ENCODE data around the gene ATG7.
"Not testable (repeated sequence)": the region's sequence is repeated elsewhere in the genome, so short reads cannot be mapped to it uniquely, and the experiment has no call there.

The ATG7 gene

DNA sequence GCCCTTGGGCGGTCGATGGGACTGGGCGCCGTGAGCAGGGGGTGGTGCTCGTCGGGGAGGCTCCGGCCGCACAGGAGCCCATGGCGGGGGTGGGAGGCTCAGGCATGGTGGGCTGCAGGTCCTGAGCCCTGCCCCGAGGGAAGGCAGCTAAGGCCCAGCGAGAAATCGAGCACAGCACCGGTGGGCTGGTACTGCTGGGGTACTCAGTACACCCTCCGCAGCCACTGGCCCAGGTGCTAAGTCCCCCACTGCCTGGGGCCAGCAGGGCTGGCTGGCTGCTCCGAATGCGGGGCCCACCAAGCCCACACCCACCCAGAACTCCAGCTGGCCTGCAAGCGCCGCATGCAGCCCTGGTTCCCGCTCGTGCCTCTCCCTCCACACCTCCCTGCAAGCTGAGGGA is 239.4 kb downstream of the ATG7 start:
- DNase-seq: not testable (repeated sequence)

- DNase-seq: not testable (repeated sequence)
These were observed 241.1 kb downstream of the ATG7 start for GRCh38 chr3:11513125-11513816.

DNA sequence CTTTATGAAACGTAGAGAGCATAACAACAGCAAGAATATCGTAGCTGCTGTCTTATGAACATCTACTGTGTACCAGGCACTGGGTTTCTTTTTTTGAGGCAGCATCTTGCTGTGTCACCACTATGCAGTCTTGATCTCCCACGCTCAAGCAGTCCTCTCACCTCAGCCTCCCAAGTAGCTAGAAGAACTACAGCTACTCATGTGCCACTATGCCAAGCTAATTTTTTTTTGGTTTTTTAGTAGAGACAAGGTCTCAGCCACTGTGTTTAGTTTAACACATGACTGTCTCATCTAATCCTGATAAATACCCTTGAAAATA is 241.6 kb downstream of the ATG7 start:
- DNase-seq: no peak

DNA sequence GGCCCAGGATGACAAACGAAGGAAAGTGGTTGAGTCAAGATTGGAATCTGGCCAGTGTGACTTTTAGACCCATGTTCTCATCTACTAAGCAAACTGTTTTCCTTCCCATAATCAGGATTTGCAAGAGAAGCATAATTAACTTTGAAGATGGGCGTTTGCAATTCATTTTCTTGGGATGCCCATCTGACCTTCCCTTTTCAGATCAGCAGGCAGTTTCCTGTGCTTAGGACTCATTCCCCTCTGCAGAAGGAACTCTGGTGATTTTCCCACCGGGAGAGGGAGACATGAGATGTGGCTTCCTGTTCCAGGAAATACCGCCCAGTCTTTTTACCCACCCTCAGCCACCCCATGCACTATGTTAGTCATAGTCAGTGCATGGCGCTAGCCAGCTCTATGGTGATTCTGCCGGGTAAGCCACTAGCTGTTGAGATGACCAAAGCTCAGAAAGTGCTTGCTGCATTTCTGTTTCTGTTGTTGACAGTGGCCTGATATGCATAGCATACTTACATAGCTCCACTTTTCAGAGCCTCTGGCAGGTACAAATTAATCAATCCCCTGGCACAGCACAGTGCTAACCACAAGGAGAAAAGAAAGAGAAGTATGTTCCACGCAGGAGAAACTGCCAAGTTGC is 242.1 kb downstream of the ATG7 start:
- DNase-seq: peak; percentile 49

DNA sequence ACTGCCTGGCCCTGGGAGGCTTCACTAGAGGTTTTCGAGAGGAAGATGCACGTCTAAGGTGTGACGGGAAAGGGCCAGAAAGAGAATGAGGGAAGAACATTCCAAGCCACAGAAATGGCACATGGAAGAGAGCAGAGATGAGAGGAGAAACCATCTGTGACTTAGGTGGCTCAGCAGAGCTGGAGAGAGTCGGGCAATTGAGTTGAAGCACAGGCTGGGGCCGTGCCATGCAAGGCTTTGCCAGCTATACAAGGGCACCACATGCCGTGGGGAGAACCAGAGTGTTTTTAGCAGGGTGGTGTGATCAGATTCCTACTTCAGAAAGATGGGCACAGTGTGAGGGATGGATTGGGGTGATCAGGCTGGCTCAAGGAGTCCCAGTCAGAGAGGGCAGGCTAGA is 245.4 kb downstream of the ATG7 start:
- no peak for DNase-seq

DNA sequence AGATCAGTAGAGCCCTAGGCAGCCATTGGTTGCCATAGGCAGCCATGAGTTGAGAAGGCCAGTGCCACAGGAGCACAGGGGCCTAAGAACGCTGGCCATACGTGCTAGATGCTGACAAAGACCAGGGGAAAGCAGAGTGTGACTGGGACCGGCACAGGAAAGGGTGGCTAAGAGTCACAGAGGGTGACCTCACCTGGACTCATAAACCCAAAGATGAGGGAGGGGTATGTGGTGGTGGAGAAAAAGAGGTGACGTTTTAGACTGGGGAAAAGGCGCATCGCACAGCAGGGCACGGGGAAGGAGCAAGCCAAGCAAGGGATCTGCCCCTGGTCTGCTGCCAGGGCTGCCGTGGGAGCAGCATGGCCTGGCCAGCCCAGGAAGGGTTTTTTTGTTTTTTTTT is 249.0 kb downstream of the ATG7 start:
- no peak for DNase-seq

- DNase-seq: no peak
These were observed 250.2 kb downstream of the ATG7 start for GRCh38 chr3:11522398-11522715.

GRCh38 chr3:11522953-11523571 is 250.9 kb downstream of the ATG7 start:
- DNase-seq: no peak

GRCh38 chr3:11523572-11524101 is 251.4 kb downstream of the ATG7 start:
- peak; percentile 85 for DNase-seq

- not testable (repeated sequence) for DNase-seq
These were observed 253.9 kb downstream of the ATG7 start for GRCh38 chr3:11526121-11526520.

DNA sequence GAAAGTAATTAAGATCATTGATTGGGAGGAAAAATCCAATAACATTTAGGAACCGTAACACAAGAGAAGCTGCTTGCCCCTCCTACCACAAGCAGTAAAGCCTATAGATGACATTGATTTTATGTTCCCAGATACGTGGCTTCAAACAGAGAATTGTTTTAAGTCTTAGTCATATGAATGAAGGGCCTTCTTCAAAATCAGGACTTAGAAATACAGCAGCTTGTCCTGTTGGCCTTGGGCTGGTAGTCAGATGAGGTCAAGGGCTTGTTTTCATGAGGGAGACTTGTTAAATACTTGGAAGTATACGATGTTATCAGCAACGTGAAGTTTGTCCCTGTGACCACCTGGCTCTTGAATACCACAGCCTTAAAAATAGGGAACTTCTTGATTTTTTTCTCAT is 257.1 kb downstream of the ATG7 start:
- no peak for DNase-seq

- DNase-seq: peak; percentile 64
These were observed 258.0 kb downstream of the ATG7 start for GRCh38 chr3:11530153-11530721.

DNA sequence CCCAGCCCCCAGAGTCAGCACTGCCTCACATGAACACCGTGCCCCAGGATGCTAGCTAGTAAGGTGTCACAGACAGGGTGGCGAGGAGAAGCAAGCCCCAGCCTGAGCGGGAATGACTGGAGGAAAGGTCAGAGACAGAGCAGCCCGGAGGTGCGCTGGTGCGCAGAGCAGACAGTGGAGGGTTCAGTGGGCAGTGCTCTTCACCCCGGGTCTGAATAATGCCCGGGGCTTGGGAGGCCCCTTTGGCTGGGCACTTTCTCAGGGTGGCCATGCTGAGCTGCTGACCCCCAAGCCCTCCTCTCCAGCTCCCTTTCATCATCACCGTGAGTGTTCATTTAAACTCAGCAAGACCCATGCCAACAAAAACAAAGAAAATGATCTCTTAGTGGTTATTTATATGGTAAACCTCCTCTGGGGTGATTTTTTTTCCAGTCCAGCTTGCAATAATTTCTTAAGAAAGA is 260.8 kb downstream of the ATG7 start:
- DNase-seq: no peak

DNA sequence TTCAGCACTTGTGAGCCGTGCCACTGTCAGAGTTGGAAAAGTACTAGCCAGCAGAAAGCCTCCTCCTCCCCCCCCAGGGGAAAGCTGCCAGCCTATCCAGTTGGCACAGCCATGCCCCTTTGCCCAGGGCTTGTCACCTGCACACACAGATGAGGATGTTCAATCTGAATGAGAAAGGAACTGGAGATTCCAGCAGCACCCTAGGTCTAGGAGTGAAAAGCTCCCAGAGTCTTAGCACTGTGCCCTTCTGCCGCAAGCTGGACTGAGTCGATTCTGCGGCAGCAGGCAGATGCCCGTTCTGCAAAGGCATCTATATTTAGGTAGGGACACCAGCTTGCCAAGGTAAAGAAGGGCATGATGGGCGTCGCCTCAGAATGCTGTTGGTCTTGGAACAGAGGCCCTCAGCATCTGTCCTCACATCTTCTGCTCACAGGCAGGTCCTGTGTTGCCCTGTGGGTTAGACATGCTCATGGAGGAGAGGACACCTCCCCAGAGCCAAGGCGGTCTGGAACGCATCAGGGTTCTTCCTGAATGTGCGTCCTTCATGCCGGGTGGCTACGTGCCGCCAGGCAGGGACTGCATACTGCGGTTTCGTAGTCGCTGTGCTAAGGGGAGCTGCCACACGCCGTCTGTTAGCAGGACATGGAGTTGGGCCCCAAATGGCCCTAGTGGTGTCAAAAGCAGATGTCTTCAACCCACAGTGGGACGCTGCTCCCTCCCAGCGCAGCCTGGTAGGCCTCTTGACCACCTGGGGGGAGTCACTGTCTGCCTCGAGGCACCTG is 262.0 kb downstream of the ATG7 start:
- no peak for DNase-seq

- DNase-seq: no peak
These were observed 262.6 kb downstream of the ATG7 start for GRCh38 chr3:11534793-11535101.

DNA sequence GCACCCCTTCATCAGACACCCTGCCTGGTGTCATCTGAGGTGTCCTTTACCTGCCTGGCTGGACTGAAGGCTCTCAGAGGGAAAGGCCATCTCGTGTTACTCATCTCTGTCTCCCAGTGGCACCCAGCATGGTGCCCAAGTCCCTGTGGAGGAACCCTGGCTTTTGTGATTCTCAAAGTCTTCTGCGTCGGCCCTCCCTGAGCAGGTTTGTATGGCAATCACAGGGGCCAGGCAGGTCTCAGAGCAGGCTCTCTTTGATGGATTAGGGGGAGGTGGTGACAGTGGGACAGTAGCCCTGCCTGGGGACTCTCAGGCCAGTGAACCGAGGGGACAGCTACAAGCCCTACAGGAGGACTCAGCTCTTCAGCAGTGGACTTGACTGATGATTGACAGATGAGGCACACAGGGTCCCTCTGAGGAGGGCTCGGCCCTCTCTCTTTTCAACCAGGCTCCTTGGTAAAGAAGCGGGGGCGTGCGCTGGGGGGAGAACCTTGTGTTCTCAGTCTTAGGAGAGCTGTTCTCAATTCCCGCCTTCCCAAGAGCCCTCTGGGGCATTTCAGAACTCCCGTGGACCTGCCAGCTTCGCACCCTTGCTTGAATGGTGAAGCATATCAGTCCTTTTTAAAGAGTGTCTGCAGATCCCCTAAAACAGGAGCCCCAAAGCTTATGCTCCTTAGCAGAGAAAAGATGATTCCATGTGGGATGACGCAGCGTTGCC is 263.2 kb downstream of the ATG7 start:
- DNase-seq: no peak

DNA sequence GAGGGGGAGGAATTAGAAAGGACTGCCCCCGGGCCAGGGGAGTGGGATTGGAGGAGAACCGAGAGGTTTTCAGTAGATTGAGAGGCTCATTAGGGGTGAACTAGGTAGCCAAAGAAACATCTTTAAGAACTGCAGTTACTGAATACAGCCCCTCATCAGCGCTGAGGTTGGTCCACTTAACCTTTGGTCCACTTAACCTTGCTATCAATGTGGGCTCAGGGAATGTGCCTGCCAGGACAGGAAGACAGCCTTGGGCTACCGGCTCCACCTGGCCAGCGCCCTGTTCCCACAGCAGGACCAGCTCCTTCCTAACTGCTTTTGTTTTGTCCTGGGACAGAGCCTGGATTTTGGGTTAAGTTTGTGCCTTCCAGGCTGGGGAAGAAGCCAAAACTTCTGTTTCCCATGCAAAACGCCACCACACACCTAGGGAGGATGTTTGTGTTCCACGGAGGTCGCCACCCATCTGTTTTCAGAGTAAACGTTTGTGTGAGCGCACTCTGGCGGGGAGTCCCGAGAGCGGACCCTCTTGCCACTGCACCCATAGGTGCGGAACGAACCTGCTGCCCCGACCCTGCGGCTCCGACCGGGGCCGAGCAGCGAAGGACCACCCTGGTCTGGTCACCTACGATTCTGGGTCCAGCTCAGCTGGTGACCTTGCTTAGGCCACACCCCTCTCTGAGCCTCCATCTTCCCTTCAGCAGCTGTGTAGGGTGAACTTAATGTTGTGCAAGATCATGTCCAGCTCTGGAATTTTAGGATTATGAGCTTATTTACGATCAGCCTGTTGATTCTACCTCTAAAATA is 264.1 kb downstream of the ATG7 start:
- DNase-seq: no peak

DNA sequence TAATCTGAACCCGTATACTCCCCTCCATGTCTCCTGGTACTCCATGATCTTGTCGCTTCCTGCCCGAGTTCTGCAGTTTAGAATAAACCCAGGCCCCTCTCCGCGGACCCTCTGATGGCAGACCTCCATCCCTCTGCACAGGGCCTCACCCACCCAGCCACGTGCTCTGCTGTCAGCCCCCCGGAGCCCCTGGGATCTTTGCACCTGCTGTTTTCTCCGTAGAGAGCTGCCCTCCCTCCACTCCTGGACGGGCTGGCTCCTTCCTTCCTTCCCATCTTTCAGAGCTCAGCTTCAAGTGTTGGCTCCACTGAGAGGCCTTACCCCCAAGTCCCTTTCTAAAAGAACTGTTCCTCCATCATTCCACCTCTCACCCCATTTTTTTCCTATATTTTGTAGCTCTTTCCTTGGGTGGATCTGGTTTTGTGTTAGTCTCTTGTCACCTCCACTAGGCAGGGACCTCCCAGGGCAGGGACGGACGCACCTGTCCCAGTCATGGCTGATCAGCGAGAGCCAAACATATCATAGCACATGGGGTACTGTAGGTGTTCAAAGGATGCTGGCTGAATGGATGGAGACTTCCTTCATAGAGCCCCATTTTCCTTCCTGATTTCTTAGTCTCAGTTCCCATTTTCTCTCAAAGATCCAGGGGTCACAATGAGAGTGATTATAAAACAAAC is 264.9 kb downstream of the ATG7 start:
- no peak for DNase-seq

- DNase-seq: no peak
These were observed 266.4 kb downstream of the ATG7 start for GRCh38 chr3:11538581-11538980.

GRCh38 chr3:11539218-11539617 is 267.0 kb downstream of the ATG7 start:
- no peak for DNase-seq

DNA sequence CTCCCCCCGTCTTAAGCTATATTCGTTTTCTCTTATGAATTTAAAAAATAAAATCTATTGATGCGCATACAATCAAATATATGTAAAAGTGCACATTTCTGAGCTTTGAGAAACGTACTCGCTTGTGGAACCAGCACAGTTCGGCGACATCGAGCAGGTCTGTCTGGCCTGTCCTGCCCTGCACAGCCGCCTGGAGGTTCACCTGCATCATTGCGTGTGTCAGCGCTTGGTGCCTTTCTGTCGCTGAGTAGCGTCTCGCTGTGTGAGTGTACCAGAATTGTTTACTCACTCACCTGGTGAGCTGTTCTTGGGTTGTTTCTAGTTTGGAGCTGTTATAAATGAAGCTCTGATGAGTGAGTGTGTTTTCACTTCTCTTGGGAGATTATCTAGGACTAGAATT is 267.5 kb downstream of the ATG7 start:
- no peak for DNase-seq

Data from right hindlimb (tissue), 1 donor.